ENCODE measurements around the gene NPEPPS.
"Not testable (repeated sequence)": the region's sequence is repeated elsewhere in the genome, so short reads cannot be mapped to it uniquely, and the experiment has no call there.

NPEPPS gene

GRCh38 chr17:47530557-47531232 lies at the start of gene NPEPPS:
Gene NPEPPS (plus strand): TSS chr17:47531108. CDS start chr17:47531301, 193 bp downstream.
- peak; percentile 90 for DNase-seq
- in situ Hi-C loops (cut with MboI; ENCODE audit: low pct_unique_long_range_greater_than_20kb, low sequenced_read_pairs): not testable (repeated sequence)

- DNase-seq; in situ Hi-C loops (cut with MboI; ENCODE audit: low pct_unique_long_range_greater_than_20kb, low sequenced_read_pairs): not testable (repeated sequence)
Observed at GRCh38 chr17:47491841-47492212, 39.1 kb upstream of the NPEPPS start.

GRCh38 chr17:47499074-47499473 lies 31.8 kb upstream of the NPEPPS start:
- DNase-seq; in situ Hi-C loops (cut with MboI; ENCODE audit: low pct_unique_long_range_greater_than_20kb, low sequenced_read_pairs): not testable (repeated sequence)

- in situ Hi-C loops (cut with MboI; ENCODE audit: low pct_unique_long_range_greater_than_20kb, low sequenced_read_pairs); DNase-seq: not testable (repeated sequence)
Observed at GRCh38 chr17:47499494-47499893, 31.4 kb upstream of the NPEPPS start.

- peak; percentile 40 for DNase-seq
- in situ Hi-C loops (cut with MboI; ENCODE audit: low pct_unique_long_range_greater_than_20kb, low sequenced_read_pairs): loop anchor here (25.0 kb wide), 1 partner anchor 112 kb away; no protein-coding TSS in a partner anchor
Observed at GRCh38 chr17:47500620-47501019, 30.3 kb upstream of the NPEPPS start.

GRCh38 chr17:47502122-47502731 lies 28.7 kb upstream of the NPEPPS start:
- in situ Hi-C loops (cut with MboI; ENCODE audit: low pct_unique_long_range_greater_than_20kb, low sequenced_read_pairs): loop anchor here (25.0 kb wide), 1 partner anchor 110 kb away; no protein-coding TSS in a partner anchor
- peak; percentile 52 for DNase-seq

GRCh38 chr17:47502776-47503455 lies 28.0 kb upstream of the NPEPPS start:
- peak; percentile 12 for DNase-seq
- in situ Hi-C loops (cut with MboI; ENCODE audit: low pct_unique_long_range_greater_than_20kb, low sequenced_read_pairs): loop anchor here (25.0 kb wide), 1 partner anchor 109 kb away; no protein-coding TSS in a partner anchor

GRCh38 chr17:47511701-47512146 lies 19.2 kb upstream of the NPEPPS start:
- in situ Hi-C loops (cut with MboI; ENCODE audit: low pct_unique_long_range_greater_than_20kb, low sequenced_read_pairs): loop anchor here (25.0 kb wide), 1 partner anchor 101 kb away; no protein-coding TSS in a partner anchor
- DNase-seq: peak; percentile 85

GRCh38 chr17:47513301-47513700 lies 17.6 kb upstream of the NPEPPS start:
- not testable (repeated sequence) for DNase-seq
- in situ Hi-C loops (cut with MboI; ENCODE audit: low pct_unique_long_range_greater_than_20kb, low sequenced_read_pairs): loop anchor here (25.0 kb wide), 1 partner anchor 99 kb away; no protein-coding TSS in a partner anchor

GRCh38 chr17:47518880-47519279 lies 12.0 kb upstream of the NPEPPS start:
- not testable (repeated sequence) for DNase-seq
- in situ Hi-C loops (cut with MboI; ENCODE audit: low pct_unique_long_range_greater_than_20kb, low sequenced_read_pairs): loop anchor here (25.0 kb wide), 1 partner anchor 93 kb away; no protein-coding TSS in a partner anchor

GRCh38 chr17:47519365-47519764 lies 11.5 kb upstream of the NPEPPS start:
- DNase-seq: not testable (repeated sequence)
- in situ Hi-C loops (cut with MboI; ENCODE audit: low pct_unique_long_range_greater_than_20kb, low sequenced_read_pairs): loop anchor here (25.0 kb wide), 1 partner anchor 93 kb away; no protein-coding TSS in a partner anchor

- in situ Hi-C loops (cut with MboI; ENCODE audit: low pct_unique_long_range_greater_than_20kb, low sequenced_read_pairs): loop anchor here (25.0 kb wide), 1 partner anchor 92 kb away; no protein-coding TSS in a partner anchor
- not testable (repeated sequence) for DNase-seq
Observed at GRCh38 chr17:47520279-47520678, 10.6 kb upstream of the NPEPPS start.

- in situ Hi-C loops (cut with MboI; ENCODE audit: low pct_unique_long_range_greater_than_20kb, low sequenced_read_pairs): loop anchor here (25.0 kb wide), 1 partner anchor 91 kb away; no protein-coding TSS in a partner anchor
- DNase-seq: not testable (repeated sequence)
Observed at GRCh38 chr17:47521434-47521833, 9.5 kb upstream of the NPEPPS start.

GRCh38 chr17:47522341-47522740 lies 8.6 kb upstream of the NPEPPS start:
- in situ Hi-C loops (cut with MboI; ENCODE audit: low pct_unique_long_range_greater_than_20kb, low sequenced_read_pairs): loop anchor here (25.0 kb wide), 1 partner anchor 90 kb away; no protein-coding TSS in a partner anchor

GRCh38 chr17:47531233-47531820 lies 419 bp downstream of the NPEPPS start:
- peak; percentile 8 for DNase-seq
- in situ Hi-C loops (cut with MboI; ENCODE audit: low pct_unique_long_range_greater_than_20kb, low sequenced_read_pairs): not testable (repeated sequence)

More at GRCh38 chr17:47522341-47522740, 8.6 kb upstream of the NPEPPS start:
- DNase-seq: not testable (repeated sequence)

GRCh38 chr17:47539085-47539484 lies 8.2 kb downstream of the NPEPPS start:
- in situ Hi-C loops (cut with MboI; ENCODE audit: low pct_unique_long_range_greater_than_20kb, low sequenced_read_pairs); DNase-seq: not testable (repeated sequence)

- DNase-seq; in situ Hi-C loops (cut with MboI; ENCODE audit: low pct_unique_long_range_greater_than_20kb, low sequenced_read_pairs): not testable (repeated sequence)
Observed at GRCh38 chr17:47541676-47542075, 10.8 kb downstream of the NPEPPS start.

- not testable (repeated sequence) for DNase-seq
Observed at GRCh38 chr17:47544327-47544726, 13.4 kb downstream of the NPEPPS start.

GRCh38 chr17:47554733-47555132 lies 23.8 kb downstream of the NPEPPS start:
- in situ Hi-C loops (cut with MboI; ENCODE audit: low pct_unique_long_range_greater_than_20kb, low sequenced_read_pairs); DNase-seq: not testable (repeated sequence)

More at GRCh38 chr17:47544327-47544726, 13.4 kb downstream of the NPEPPS start:
- in situ Hi-C loops (cut with MboI; ENCODE audit: low pct_unique_long_range_greater_than_20kb, low sequenced_read_pairs): not testable (repeated sequence)

Measured in KBM-7 (cell line).